ENCODE results near the gene VMAC.

The VMAC gene

DNA sequence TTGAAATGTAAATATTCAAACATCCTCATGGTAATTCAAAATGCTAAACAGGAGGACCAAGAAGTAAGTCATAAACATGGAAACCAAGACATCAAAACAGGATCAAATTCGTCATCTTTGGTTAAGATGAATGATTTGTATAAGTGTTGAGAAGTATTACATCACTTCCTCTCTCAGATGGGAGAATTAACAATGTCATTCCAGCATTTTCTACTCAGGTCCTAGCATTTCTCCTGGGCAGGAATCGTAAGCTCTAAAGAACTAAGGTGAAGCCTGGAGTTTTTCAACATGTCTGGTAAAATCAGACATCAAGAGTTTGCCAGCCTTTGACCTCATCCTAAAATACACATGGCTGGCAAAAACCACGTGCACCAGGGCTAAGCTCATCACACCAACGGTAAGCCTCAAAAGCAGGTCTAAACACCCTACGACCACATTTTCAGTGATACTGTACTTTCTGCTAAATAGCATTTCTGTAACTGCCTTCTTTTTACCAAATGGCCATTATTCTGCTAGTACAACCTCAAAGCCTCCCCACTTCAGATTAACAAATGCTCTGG, 48.4 kb downstream of the VMAC start:
- no peak for DNase-seq (ENCODE audit: low spot score)

GRCh38 chr19:5953680-5954213, 49.1 kb downstream of the VMAC start:
- no peak for DNase-seq (ENCODE audit: low spot score)

GRCh38 chr19:5954293-5954692, 49.6 kb downstream of the VMAC start:
- no peak for DNase-seq (ENCODE audit: low spot score)

GRCh38 chr19:5955636-5955935, 50.9 kb downstream of the VMAC start:
- no peak for DNase-seq (ENCODE audit: low spot score)

DNA sequence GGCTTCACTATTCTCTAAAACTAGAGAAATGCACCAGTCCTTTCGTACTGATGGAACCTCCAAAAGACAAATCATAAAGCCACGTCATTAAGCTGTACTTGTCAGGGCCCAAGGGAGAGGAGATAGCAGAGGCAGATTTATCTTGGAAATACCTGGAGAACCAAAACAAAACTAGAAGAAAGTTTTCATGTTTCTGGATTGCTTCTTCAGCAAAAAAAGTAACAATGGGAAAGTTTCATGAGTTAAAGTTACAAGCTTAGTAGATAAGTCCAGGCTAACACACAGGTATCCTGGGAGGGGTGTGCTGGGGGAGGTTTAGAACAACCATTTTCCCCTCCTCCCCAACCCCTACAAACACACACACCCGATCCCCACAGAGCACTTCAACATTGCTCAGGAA, 51.7 kb downstream of the VMAC start:
- no peak for DNase-seq (ENCODE audit: low spot score)

DNA sequence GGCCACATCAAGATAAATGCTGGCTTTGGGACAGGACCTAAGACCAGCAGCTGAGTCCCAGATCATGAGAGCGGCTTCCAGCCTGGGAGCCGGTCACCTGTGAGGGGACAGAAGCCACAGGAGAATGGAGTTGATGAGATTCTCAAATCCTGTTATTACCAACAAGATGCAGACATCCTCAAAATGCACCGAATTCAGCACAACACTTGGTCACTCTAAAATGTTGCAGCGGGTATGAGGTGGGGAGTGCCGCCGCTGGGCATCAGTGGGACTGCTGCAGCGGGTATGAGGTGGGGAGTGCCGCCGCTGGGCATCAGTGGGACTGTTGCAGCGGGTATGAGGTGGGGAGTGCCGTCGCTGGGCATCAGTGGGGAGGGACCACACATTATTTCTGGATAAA, 52.1 kb downstream of the VMAC start:
- DNase-seq (ENCODE audit: low spot score): no peak

DNA sequence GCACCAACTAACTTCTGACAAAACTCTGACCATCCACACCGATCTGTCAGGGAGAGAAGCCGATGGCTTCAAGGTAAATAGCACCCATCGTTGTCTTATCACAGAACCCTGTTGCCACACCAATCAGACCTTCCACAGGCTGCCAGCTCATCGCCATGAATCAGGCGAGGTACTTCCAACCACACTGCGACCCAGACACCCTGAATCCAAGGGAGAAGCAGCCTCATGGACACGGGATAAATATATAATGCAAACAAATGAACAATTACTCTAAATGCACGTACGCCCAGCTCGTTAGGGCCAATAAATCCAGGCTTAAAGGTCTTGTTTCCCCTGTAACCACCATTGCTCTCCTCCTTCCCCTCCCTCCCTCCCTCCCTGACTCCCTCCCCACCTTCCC, 52.5 kb downstream of the VMAC start:
- DNase-seq (ENCODE audit: low spot score): no peak

DNA sequence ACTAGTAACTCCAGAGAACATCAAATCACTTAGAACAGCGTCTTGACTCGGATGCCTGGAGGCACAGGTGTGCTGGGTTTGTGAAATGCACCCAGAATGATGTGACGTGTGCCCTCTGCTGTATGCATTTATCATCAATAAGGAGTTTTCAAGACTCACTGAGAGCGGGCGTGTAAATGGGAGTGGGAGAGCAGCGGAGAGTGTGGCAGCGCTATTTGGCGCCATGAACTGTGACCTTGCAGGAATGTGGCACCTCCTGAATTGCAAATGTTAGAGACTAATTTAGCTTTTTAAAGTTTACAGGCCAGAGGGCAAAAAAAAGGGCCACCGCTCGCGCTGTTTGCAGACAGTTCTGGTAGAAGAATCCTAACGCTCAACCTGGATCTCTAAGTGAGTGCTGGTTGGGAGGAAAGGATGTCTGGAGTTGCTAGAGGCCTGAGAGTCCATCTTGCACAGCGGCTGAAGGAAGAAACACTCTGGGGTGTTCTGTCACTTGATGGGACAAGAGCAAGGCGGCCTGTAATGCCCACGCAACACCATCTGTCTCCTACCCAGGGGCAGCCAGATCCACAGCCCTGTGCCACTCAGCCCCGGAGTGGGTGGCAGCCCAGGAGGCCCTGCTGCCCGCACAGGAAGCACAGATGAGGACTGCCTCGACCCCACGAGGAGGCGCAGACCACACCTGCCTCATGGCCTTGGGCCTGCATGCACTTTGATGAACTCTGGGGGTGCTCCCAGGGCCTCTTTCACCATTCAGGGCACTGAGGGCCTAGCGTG, 53.6 kb downstream of the VMAC start:
- no peak for DNase-seq (ENCODE audit: low spot score)

- no peak for DNase-seq (ENCODE audit: low spot score)
Observed at GRCh38 chr19:5958851-5959122, 54.1 kb downstream of the VMAC start.

DNA sequence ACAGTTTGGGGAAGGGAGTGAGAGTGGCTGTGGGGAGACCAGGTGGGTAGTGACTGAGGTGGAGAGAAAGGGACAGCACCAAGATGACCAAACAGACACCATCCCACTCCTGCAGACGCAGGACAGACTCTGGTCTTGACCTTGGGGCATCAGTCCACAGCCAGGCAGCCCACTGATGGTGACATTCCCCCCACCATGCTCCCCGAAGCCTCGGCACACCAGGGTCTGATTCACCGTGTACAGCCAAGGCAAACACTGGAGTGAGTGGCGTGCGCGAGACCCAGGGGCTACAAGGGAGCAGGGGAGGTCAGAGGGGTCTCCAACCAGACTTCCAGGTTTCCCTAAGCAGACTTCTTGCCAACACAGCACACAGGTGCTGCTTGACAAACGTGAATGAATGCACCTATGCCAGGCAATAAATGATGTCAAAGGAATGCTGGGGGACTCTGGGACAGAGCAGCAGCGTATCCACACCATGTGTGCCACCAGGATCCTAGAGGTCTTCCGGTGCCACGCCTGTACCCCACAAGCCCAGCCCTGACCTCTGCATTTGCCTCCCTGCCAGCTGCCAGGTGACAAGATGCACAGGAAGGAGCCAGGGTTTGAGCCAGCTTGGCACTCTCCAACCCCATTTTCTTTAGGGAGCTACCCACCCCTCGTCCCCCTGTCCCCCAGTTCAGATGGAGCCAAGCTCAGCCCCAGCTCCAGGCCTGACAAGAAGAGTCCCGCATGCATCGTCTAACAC, 54.8 kb downstream of the VMAC start:
- DNase-seq (ENCODE audit: low spot score): no peak
